ENCODE measurements around the gene VSIG4.

GRCh38 chrX:66015900-66016689 lies 23.8 kb downstream of the VSIG4 start:
- TF ChIP-seq, protein P1, sequence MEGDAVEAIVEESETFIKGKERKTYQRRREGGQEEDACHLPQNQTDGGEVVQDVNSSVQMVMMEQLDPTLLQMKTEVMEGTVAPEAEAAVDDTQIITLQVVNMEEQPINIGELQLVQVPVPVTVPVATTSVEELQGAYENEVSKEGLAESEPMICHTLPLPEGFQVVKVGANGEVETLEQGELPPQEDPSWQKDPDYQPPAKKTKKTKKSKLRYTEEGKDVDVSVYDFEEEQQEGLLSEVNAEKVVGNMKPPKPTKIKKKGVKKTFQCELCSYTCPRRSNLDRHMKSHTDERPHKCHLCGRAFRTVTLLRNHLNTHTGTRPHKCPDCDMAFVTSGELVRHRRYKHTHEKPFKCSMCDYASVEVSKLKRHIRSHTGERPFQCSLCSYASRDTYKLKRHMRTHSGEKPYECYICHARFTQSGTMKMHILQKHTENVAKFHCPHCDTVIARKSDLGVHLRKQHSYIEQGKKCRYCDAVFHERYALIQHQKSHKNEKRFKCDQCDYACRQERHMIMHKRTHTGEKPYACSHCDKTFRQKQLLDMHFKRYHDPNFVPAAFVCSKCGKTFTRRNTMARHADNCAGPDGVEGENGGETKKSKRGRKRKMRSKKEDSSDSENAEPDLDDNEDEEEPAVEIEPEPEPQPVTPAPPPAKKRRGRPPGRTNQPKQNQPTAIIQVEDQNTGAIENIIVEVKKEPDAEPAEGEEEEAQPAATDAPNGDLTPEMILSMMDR (conservative IDR thresholded peaks at IDR 0.05; ENCODE audit: low read depth, low read length) = no peak
- TF ChIP-seq EZH2 (IDR thresholded peaks at IDR 0.05; ENCODE audit: borderline replicate concordance, low read depth, low read length, poor library complexity, severe bottlenecking) = no peak
